HepG2 (cell line): Measurements from ENCODE around the gene PTPN3. TPM values are rescaled to one million over a fixed set of nuclear protein-coding genes. Genes with fewer than 3 reads are reported as not detected.

ENCODE experiments used
- ARID2 ChIP-seq: sonication (generic); formaldehyde crosslinking; IDR thresholded peaks from 2 replicates; pipeline ENCODE4 v1.8.1; 2022; ENCODE audit warnings: mild to moderate bottlenecking, missing genetic modification reagents, borderline replicate concordance
- GATA4 ChIP-seq: sonication (generic); IDR thresholded peaks from 2 replicates; pipeline ENCODE4 v1.6.1; 2016; ENCODE audit warnings: antibody characterized with exemption, low read depth, borderline replicate concordance
- GTF2F1 ChIP-seq: fragments of 150-350 bp; IDR thresholded peaks from 2 replicates; pipeline ENCODE4 v1.6.1; 2014; ENCODE audit warnings: low read length
- HNF4A ChIP-seq: sonication (generic); formaldehyde crosslinking; IDR thresholded peaks from 2 replicates; pipeline ENCODE4 v1.4.0; 2020; ENCODE audit warnings: missing genetic modification reagents
- KLF13 ChIP-seq: sonication (generic); formaldehyde crosslinking; IDR thresholded peaks from 2 replicates; pipeline ENCODE4 v1.4.0; 2020; ENCODE audit warnings: mild to moderate bottlenecking, missing genetic modification reagents
- NFE2L1 ChIP-seq: sonication (generic); formaldehyde crosslinking; IDR thresholded peaks from 2 replicates; pipeline ENCODE4 v1.4.0; 2020; ENCODE audit warnings: missing genetic modification reagents, mild to moderate bottlenecking, borderline replicate concordance
- NR2F1 ChIP-seq, 2 experiments: fragments of 450-650 bp in 1 of 2; formaldehyde crosslinking in 1 of 2; IDR thresholded peaks; 2 replicates each; pipeline versions ENCODE4 v1.5.0 to v1.6.1; 2016 to 2020; ENCODE audit warnings: mild to moderate bottlenecking in 1 of 2, missing compliant biosample characterization in 1 of 2, missing genetic modification reagents in 1 of 2, moderate library complexity in 1 of 2
- NR3C1 ChIP-seq: sonication (generic); formaldehyde crosslinking; IDR thresholded peaks from 2 replicates; pipeline ENCODE4 v1.4.0; 2020; ENCODE audit warnings: missing genetic modification reagents
- POLR2A ChIP-seq, 2 experiments: IDR thresholded peaks; 2 replicates each; pipeline ENCODE4 v1.6.1; 2011; ENCODE audit warnings: low read depth in 2 of 2, low read length in 2 of 2, mild to moderate bottlenecking in 1 of 2, moderate library complexity in 1 of 2; ENCODE audit not compliant: insufficient read depth in 1 of 2
- XRCC5 ChIP-seq: fragments of 200-400 bp; formaldehyde crosslinking; optimal IDR thresholded peaks from 2 replicates; pipeline ENCODE3; 2017; ENCODE audit warnings: mild to moderate bottlenecking, low read length
- ZNF205 ChIP-seq: IDR thresholded peaks from 2 replicates; pipeline ENCODE4 v1.6.1; 2018; ENCODE audit warnings: missing biosample characterization, missing genetic modification reagents
- ZNF33A ChIP-seq: sonication (generic); formaldehyde crosslinking; IDR thresholded peaks from 2 replicates; pipeline ENCODE4 v1.5.1; 2020; ENCODE audit warnings: missing genetic modification reagents, mild to moderate bottlenecking, moderate library complexity, borderline replicate concordance
- ZNF496 ChIP-seq: sonication (generic); formaldehyde crosslinking; IDR thresholded peaks from 2 replicates; pipeline ENCODE4 v1.8.1; 2023; ENCODE audit warnings: mild to moderate bottlenecking, moderate library complexity, missing genetic modification reagents; ENCODE audit not compliant: insufficient replicate concordance
- ZNF768 ChIP-seq: sonication (generic); formaldehyde crosslinking; IDR thresholded peaks from 2 replicates; pipeline ENCODE4 v1.4.0; 2020; ENCODE audit warnings: missing genetic modification reagents
- ZNF772 ChIP-seq: sonication (generic); formaldehyde crosslinking; IDR thresholded peaks from 2 replicates; pipeline ENCODE4 v1.5.0; 2020; ENCODE audit warnings: mild to moderate bottlenecking, missing genetic modification reagents
- polyA plus RNA-seq, 8 experiments: library from polyadenylated mRNA; depleted of rRNA in 3 of 8; stranded (reverse) in 7 of 8; unstranded in 1 of 8; fragments of >200 nt; fragmentation: Illumina TruSeq in 4 of 8; extraction: Trizol in 4 of 8; gene quantifications; 2 replicates each; pipeline versions ENCODE4 v1.2.1 to v1.2.3, GENCODE V29; 2011 to 2016; ENCODE audit warnings: low read depth in 4 of 8, missing spikeins in 1 of 8, mixed read lengths in 1 of 8; ENCODE audit not compliant: insufficient read depth in 1 of 8
- total RNA-seq, 5 experiments: library from RNA; depleted of rRNA; stranded (reverse); fragments of >200 nt; fragmentation: Illumina TruSeq; extraction: Trizol; gene quantifications; 2 replicates each; pipeline ENCODE4 v1.2.3, GENCODE V29; 2016; ENCODE audit warnings: low read depth in 1 of 5
- TF ChIP-seq, protein P1 (sequence below): sonication (generic); formaldehyde crosslinking; IDR thresholded peaks from 2 replicates; pipeline ENCODE4 v1.4.0; 2020; ENCODE audit warnings: missing genetic modification reagents, borderline replicate concordance
- TF ChIP-seq, protein P2 (sequence below): sonication (generic); formaldehyde crosslinking; IDR thresholded peaks from 2 replicates; pipeline ENCODE4 v1.5.0; 2020; ENCODE audit warnings: missing genetic modification reagents, mild to moderate bottlenecking, borderline replicate concordance
- TF ChIP-seq, protein P3 (sequence below): sonication (generic); formaldehyde crosslinking; IDR thresholded peaks from 2 replicates; pipeline ENCODE4 v1.5.0; 2020; ENCODE audit warnings: mild to moderate bottlenecking, missing genetic modification reagents, borderline replicate concordance
- TF ChIP-seq, protein P4 (sequence below): IDR thresholded peaks from 2 replicates; pipeline ENCODE4 v1.6.1; 2012; ENCODE audit warnings: inconsistent platforms
- TF ChIP-seq, protein P5 (sequence below), 2 experiments: fragments of 450-650 bp in 1 of 2; sonication (generic) in 1 of 2; formaldehyde crosslinking; IDR thresholded peaks; 2 replicates each; pipeline versions ENCODE4 v1.5.0 to v1.8.0; 2020 to 2022; ENCODE audit warnings: mild to moderate bottlenecking in 1 of 2, missing genetic modification reagents in 1 of 2

Gene PTPN3
- total and polyA plus RNA-seq, 2 of the 13 experiments (the other 11 are each of a cell fraction or from before 2014, with no cell fraction given), result 5.6 to 20.5 TPM

DNA sequence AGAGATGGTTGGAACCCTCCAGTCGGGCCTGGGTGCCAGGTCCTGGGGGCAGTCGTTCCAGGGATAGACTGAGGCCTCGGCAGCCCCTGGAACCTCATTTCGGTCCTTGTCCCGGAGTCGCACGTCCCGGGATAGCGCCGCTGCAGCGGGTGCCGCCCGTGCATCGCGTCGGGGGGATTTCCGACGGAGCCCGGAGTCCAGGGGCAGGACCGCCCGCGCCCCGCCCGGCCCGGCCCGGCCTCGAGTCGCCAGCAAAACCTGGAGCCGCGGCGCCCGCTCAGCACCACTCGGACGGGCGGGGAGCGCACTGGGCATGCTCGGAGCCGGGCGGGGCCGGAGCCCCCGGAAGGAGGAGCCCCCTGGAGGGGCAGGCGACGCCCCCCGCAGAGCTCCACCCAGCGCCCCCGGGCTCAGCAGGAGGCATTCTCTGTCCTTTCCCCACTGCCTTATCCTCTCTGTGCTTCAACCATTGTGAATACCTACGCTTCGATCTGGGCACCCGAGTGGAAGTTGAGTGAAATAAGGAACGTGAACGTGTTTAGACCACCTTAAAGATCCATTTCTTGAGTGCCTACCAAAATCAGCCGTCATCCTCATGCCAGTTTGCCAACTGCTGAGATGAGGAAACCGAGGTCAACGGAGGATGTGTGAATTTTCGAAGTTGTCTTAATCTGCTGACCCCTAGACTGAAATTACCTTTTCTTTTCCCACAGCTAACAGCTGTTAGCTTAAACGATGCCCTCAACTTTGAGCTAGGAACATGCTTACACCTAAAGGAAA is 1.7 kb upstream of the PTPN3 start (continued):
- TF ChIP-seq KLF13 (CRISPR knock-in tag) (no peak), XRCC5 (peak; percentile 89), ZNF768 (CRISPR knock-in tag) (peak; percentile 23; the same call in 1 of the 2 replicates), NR3C1 (CRISPR knock-in tag) (no peak), ARID2 (CRISPR knock-in tag) (no peak), POLR2A (IDR thresholded peaks at IDR 0.05; ENCODE audit: insufficient read depth in 1 of 2, low read depth in 2 of 2, low read length in 2 of 2) (peak in 1 of 2 experiments; percentile 48; a peak in 1 of 4 replicates), ZNF33A (CRISPR knock-in tag) (no peak), GATA4 (no peak), NFE2L1 (CRISPR knock-in tag) (no peak), HNF4A (CRISPR knock-in tag) (peak; percentile 22; the same call in 1 of the 2 replicates), GTF2F1 (no peak), ZNF205 (CRISPR knock-in tag) (no peak), ZNF772 (CRISPR knock-in tag) (peak; percentile 57; the same call in 1 of the 2 replicates), NR2F1 (CRISPR knock-in tag; IDR thresholded peaks at IDR 0.05) (no peak), ZNF496 (CRISPR knock-in tag) (no peak)
- TF ChIP-seq, protein P1, sequence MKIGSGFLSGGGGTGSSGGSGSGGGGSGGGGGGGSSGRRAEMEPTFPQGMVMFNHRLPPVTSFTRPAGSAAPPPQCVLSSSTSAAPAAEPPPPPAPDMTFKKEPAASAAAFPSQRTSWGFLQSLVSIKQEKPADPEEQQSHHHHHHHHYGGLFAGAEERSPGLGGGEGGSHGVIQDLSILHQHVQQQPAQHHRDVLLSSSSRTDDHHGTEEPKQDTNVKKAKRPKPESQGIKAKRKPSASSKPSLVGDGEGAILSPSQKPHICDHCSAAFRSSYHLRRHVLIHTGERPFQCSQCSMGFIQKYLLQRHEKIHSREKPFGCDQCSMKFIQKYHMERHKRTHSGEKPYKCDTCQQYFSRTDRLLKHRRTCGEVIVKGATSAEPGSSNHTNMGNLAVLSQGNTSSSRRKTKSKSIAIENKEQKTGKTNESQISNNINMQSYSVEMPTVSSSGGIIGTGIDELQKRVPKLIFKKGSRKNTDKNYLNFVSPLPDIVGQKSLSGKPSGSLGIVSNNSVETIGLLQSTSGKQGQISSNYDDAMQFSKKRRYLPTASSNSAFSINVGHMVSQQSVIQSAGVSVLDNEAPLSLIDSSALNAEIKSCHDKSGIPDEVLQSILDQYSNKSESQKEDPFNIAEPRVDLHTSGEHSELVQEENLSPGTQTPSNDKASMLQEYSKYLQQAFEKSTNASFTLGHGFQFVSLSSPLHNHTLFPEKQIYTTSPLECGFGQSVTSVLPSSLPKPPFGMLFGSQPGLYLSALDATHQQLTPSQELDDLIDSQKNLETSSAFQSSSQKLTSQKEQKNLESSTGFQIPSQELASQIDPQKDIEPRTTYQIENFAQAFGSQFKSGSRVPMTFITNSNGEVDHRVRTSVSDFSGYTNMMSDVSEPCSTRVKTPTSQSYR (CRISPR knock-in tag), result no peak
- TF ChIP-seq, protein P2, sequence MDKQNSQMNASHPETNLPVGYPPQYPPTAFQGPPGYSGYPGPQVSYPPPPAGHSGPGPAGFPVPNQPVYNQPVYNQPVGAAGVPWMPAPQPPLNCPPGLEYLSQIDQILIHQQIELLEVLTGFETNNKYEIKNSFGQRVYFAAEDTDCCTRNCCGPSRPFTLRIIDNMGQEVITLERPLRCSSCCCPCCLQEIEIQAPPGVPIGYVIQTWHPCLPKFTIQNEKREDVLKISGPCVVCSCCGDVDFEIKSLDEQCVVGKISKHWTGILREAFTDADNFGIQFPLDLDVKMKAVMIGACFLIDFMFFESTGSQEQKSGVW (CRISPR knock-in tag), result no peak
- TF ChIP-seq, protein P3, sequence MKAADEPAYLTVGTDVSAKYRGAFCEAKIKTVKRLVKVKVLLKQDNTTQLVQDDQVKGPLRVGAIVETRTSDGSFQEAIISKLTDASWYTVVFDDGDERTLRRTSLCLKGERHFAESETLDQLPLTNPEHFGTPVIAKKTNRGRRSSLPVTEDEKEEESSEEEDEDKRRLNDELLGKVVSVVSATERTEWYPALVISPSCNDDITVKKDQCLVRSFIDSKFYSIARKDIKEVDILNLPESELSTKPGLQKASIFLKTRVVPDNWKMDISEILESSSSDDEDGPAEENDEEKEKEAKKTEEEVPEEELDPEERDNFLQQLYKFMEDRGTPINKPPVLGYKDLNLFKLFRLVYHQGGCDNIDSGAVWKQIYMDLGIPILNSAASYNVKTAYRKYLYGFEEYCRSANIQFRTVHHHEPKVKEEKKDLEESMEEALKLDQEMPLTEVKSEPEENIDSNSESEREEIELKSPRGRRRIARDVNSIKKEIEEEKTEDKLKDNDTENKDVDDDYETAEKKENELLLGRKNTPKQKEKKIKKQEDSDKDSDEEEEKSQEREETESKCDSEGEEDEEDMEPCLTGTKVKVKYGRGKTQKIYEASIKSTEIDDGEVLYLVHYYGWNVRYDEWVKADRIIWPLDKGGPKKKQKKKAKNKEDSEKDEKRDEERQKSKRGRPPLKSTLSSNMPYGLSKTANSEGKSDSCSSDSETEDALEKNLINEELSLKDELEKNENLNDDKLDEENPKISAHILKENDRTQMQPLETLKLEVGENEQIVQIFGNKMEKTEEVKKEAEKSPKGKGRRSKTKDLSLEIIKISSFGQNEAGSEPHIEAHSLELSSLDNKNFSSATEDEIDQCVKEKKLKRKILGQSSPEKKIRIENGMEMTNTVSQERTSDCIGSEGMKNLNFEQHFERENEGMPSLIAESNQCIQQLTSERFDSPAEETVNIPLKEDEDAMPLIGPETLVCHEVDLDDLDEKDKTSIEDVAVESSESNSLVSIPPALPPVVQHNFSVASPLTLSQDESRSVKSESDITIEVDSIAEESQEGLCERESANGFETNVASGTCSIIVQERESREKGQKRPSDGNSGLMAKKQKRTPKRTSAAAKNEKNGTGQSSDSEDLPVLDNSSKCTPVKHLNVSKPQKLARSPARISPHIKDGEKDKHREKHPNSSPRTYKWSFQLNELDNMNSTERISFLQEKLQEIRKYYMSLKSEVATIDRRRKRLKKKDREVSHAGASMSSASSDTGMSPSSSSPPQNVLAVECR (CRISPR knock-in tag), result peak; percentile 49; the same call in 1 of the 2 replicates
- TF ChIP-seq, protein P4, sequence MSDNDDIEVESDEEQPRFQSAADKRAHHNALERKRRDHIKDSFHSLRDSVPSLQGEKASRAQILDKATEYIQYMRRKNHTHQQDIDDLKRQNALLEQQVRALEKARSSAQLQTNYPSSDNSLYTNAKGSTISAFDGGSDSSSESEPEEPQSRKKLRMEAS, result peak; percentile 58; the same call in 1 of the 2 replicates
- TF ChIP-seq, protein P5, sequence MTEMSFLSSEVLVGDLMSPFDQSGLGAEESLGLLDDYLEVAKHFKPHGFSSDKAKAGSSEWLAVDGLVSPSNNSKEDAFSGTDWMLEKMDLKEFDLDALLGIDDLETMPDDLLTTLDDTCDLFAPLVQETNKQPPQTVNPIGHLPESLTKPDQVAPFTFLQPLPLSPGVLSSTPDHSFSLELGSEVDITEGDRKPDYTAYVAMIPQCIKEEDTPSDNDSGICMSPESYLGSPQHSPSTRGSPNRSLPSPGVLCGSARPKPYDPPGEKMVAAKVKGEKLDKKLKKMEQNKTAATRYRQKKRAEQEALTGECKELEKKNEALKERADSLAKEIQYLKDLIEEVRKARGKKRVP (CRISPR knock-in tag; IDR thresholded peaks at IDR 0.05), result no peak
